ENCODE measurements around the gene MTARC2. TPM values are rescaled to one million over a fixed set of nuclear protein-coding genes. Genes with fewer than 3 reads are reported as not detected.

The MTARC2 gene
- total and polyA plus RNA-seq, 2 of the 4 experiments (the other 2 are of a cell fraction) = 0.36 to 2.6 TPM

GRCh38 chr1:220806408-220806807, 58.3 kb downstream of the MTARC2 start:
- TF ChIP-seq CEBPB (IDR thresholded peaks at IDR 0.05; ENCODE audit: low read depth, low read length) = no peak
- no peak for TF ChIP-seq CTCF (conservative IDR thresholded peaks at IDR 0.05; ENCODE audit: low read depth, low read length)
- no peak for TF ChIP-seq SMC3 (IDR thresholded peaks at IDR 0.05; ENCODE audit: low read depth, low read length)
- Histone ChIP-seq H3K56ac (ENCODE audit: extremely low read depth, insufficient read depth, low read length) (no peak overlapping the region), H4K5ac (ENCODE audit: low read depth, low read length) (no peak overlapping the region), H3K9me3 (ENCODE audit: control insufficient read depth, insufficient read depth, low read length) (peaks cover 2% of the 10 kb centered on the region; the same call in 1 of the 2 replicates), H3K14ac (replicated peaks; ENCODE audit: low read depth, low read length) (no peak overlapping the region), H3K23ac (ENCODE audit: low read depth, low read length) (no peak overlapping the region), H2BK20ac (ENCODE audit: low read depth, low read length) (no peak overlapping the region), H3K36me3 (ENCODE audit: control insufficient read depth, insufficient read depth, low read length) (no peaks in the 10 kb centered on the region), H4K20me1 (ENCODE audit: insufficient read depth, low read length) (no peaks in the 10 kb centered on the region), H4K91ac (ENCODE audit: insufficient read depth, low read depth, low read length) (no peak overlapping the region), H2AK9ac (replicated peaks; ENCODE audit: low read depth, low read length, poor library complexity) (no peak overlapping the region), H2AFZ (replicated peaks; ENCODE audit: low read length, poor library complexity) (no peak overlapping the region), H4K8ac (ENCODE audit: low read depth in 2 of 2, low read length in 2 of 2) (no peak overlapping the region), H3K27ac (ENCODE audit: insufficient read depth, low read length) (no peak overlapping the region), H3K9me1 (ENCODE audit: insufficient read depth, low read length) (no peaks in the 10 kb centered on the region), H3K4me3 (ENCODE audit: insufficient read depth, low read depth, low read length) (no peak overlapping the region), H3K4me1 (ENCODE audit: control insufficient read depth, insufficient read depth, low read length) (peaks cover 10% of the 10 kb centered on the region; the same call in 1 of the 2 replicates), H3K18ac (ENCODE audit: low read depth, low read length) (no peak overlapping the region), H3K4ac (ENCODE audit: low read depth, low read length) (no peak overlapping the region), H3K79me1 (ENCODE audit: low read depth in 1 of 2, low read length in 2 of 2) (no peaks in the 10 kb centered on the region), H3K9ac (ENCODE audit: low read depth, low read length) (no peak overlapping the region), H3K27me3 (ENCODE audit: control insufficient read depth, insufficient read depth, low read length) (0 out of 2 replicates have a peak, but pooled peaks cover 2% of the 10 kb centered on the region), H2BK120ac (ENCODE audit: low read depth, low read length) (no peak overlapping the region), H3K4me2 (ENCODE audit: low read depth, low read length) (no peak overlapping the region), H2BK15ac (ENCODE audit: low read depth, low read length) (no peak overlapping the region), H2BK5ac (ENCODE audit: low read depth, low read length, poor library complexity, severe bottlenecking) (no peak overlapping the region), H2AK5ac (ENCODE audit: low read depth, low read length) (no peak overlapping the region; the same call in 1 of the 2 replicates)
- ChIA-PET POLR2A (ENCODE audit: unreplicated experiment) (no interaction called here), CTCF (no interaction called here)
- no TSS peak for BruUV-seq (replicated peaks)
- in situ Hi-C loops (cut with MboI; ENCODE audit: low sequenced_read_pairs) = no loop called here
- DNase-seq = no peak
- no CpG with 5 or more reads among the region's 4 CpGs for WGBS, 2 experiments (ENCODE audit: extremely low coverage in 2 of 2, insufficient read length in 1 of 2)
- intact Hi-C loops (cut with micrococcal nuclease) = no loop called here
- no peak for ATAC-seq (ENCODE audit: low read depth)
- dilution Hi-C loops (cut with HindIII; ENCODE audit: low sequenced_read_pairs, unreplicated experiment) = no loop called here
